ENCODE measurements around the gene APOC4.
"Not testable (repeated sequence)": the region's sequence is repeated elsewhere in the genome, so short reads cannot be mapped to it uniquely, and the experiment has no call there.

The APOC4 gene

DNA sequence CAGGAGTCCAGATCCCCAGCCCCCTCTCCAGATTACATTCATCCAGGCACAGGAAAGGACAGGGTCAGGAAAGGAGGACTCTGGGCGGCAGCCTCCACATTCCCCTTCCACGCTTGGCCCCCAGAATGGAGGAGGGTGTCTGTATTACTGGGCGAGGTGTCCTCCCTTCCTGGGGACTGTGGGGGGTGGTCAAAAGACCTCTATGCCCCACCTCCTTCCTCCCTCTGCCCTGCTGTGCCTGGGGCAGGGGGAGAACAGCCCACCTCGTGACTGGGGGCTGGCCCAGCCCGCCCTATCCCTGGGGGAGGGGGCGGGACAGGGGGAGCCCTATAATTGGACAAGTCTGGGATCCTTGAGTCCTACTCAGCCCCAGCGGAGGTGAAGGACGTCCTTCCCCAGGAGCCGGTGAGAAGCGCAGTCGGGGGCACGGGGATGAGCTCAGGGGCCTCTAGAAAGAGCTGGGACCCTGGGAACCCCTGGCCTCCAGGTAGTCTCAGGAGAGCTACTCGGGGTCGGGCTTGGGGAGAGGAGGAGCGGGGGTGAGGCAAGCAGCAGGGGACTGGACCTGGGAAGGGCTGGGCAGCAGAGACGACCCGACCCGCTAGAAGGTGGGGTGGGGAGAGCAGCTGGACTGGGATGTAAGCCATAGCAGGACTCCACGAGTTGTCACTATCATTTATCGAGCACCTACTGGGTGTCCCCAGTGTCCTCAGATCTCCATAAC is 36.4 kb upstream of the APOC4 start, which contains the start of gene APOE:
Gene APOE, plus strand, starts transcription at position 360 of the 724 bp plus-strand sequence. CDS start 829 bp downstream, outside the sequence.
- H3K27me3 ChIP-seq (ENCODE audit: control insufficient read depth, insufficient read depth, low read length): peaks cover 23% of the 10 kb centered on the region
- H3K4me1 ChIP-seq (ENCODE audit: control insufficient read depth, insufficient read depth, low read length): peaks cover 5% of the 10 kb centered on the region
- H3K36me3 ChIP-seq (ENCODE audit: insufficient read depth, low read length): peaks cover 14% of the 10 kb centered on the region
- H3K4me3 ChIP-seq (ENCODE audit: low read length): peak within 1 kb of the TSS; percentile 20
- peak within 1 kb of the TSS; percentile 61 for H3K4me2 ChIP-seq (ENCODE audit: low read length)
- H3K9ac ChIP-seq (ENCODE audit: low read depth, low read length): no peak within 1 kb of the TSS
- H3K9me3 ChIP-seq (replicated peaks; ENCODE audit: low read length): no peaks in the 10 kb centered on the region

DNA sequence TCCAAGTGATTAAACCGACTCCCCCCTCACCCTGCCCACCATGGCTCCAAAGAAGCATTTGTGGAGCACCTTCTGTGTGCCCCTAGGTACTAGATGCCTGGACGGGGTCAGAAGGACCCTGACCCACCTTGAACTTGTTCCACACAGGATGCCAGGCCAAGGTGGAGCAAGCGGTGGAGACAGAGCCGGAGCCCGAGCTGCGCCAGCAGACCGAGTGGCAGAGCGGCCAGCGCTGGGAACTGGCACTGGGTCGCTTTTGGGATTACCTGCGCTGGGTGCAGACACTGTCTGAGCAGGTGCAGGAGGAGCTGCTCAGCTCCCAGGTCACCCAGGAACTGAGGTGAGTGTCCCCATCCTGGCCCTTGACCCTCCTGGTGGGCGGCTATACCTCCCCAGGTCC is 34.4 kb upstream of the APOC4 start:
- H3K36me3 ChIP-seq (ENCODE audit: insufficient read depth, low read length): peaks cover 3% of the 10 kb centered on the region
- H3K9me3 ChIP-seq (replicated peaks; ENCODE audit: low read length): no peaks in the 10 kb centered on the region
- H3K4me1 ChIP-seq (ENCODE audit: control insufficient read depth, insufficient read depth, low read length): peaks cover 13% of the 10 kb centered on the region
- no peak overlapping the region for H3K4me2 ChIP-seq (ENCODE audit: low read length)
- H3K27me3 ChIP-seq (ENCODE audit: control insufficient read depth, insufficient read depth, low read length): peaks cover 25% of the 10 kb centered on the region
- no peak overlapping the region for H3K9ac ChIP-seq (ENCODE audit: low read depth, low read length)
- H3K4me3 ChIP-seq (ENCODE audit: low read length): no peak overlapping the region

GRCh38 chr19:44908074-44908835 is 33.8 kb upstream of the APOC4 start:
- peaks cover 26% of the 10 kb centered on the region for H3K27me3 ChIP-seq (ENCODE audit: control insufficient read depth, insufficient read depth, low read length)
- H3K9ac ChIP-seq (ENCODE audit: low read depth, low read length): no peak overlapping the region
- H3K4me3 ChIP-seq (ENCODE audit: low read length): no peak overlapping the region
- no peak overlapping the region for H3K4me2 ChIP-seq (ENCODE audit: low read length)
- no peaks in the 10 kb centered on the region for H3K9me3 ChIP-seq (replicated peaks; ENCODE audit: low read length)
- peaks cover 19% of the 10 kb centered on the region for H3K4me1 ChIP-seq (ENCODE audit: control insufficient read depth, insufficient read depth, low read length)
- H3K36me3 ChIP-seq (ENCODE audit: insufficient read depth, low read length): no peaks in the 10 kb centered on the region

- H3K4me2 ChIP-seq (ENCODE audit: low read length): no peak overlapping the region
- no peak overlapping the region for H3K9ac ChIP-seq (ENCODE audit: low read depth, low read length)
- peaks cover 19% of the 10 kb centered on the region for H3K4me1 ChIP-seq (ENCODE audit: control insufficient read depth, insufficient read depth, low read length)
- no peak overlapping the region for H3K4me3 ChIP-seq (ENCODE audit: low read length)
- H3K27me3 ChIP-seq (ENCODE audit: control insufficient read depth, insufficient read depth, low read length): peaks cover 26% of the 10 kb centered on the region
- no peaks in the 10 kb centered on the region for H3K36me3 ChIP-seq (ENCODE audit: insufficient read depth, low read length)
- H3K9me3 ChIP-seq (replicated peaks; ENCODE audit: low read length): no peaks in the 10 kb centered on the region
Observed at GRCh38 chr19:44908836-44909261, 33.2 kb upstream of the APOC4 start.

GRCh38 chr19:44909775-44910174 is 32.3 kb upstream of the APOC4 start:
- Histone ChIP-seq H3K4me3 (ENCODE audit: low read length) (no peak overlapping the region), H3K9me3 (replicated peaks; ENCODE audit: low read length) (no peaks in the 10 kb centered on the region), H3K9ac (ENCODE audit: low read depth, low read length) (no peak overlapping the region), H3K36me3 (ENCODE audit: insufficient read depth, low read length) (no peaks in the 10 kb centered on the region), H3K4me1 (ENCODE audit: control insufficient read depth, insufficient read depth, low read length) (peaks cover 26% of the 10 kb centered on the region), H3K27me3 (ENCODE audit: control insufficient read depth, insufficient read depth, low read length) (peaks cover 24% of the 10 kb centered on the region), H3K4me2 (ENCODE audit: low read length) (no peak overlapping the region)

GRCh38 chr19:44911896-44912295 is 30.1 kb upstream of the APOC4 start:
- not testable (repeated sequence) for H3K9ac ChIP-seq (ENCODE audit: low read depth, low read length); H3K36me3 ChIP-seq (ENCODE audit: insufficient read depth, low read length); H3K4me3 ChIP-seq (ENCODE audit: low read length); H3K27me3 ChIP-seq (ENCODE audit: control insufficient read depth, insufficient read depth, low read length); H3K9me3 ChIP-seq (replicated peaks; ENCODE audit: low read length); H3K4me2 ChIP-seq (ENCODE audit: low read length)
- H3K4me1 ChIP-seq (ENCODE audit: control insufficient read depth, insufficient read depth, low read length): peaks cover 22% of the 10 kb centered on the region

GRCh38 chr19:44912854-44913253 is 29.2 kb upstream of the APOC4 start:
- Histone ChIP-seq H3K9me3 (replicated peaks; ENCODE audit: low read length) (no peaks in the 10 kb centered on the region), H3K36me3 (ENCODE audit: insufficient read depth, low read length) (no peaks in the 10 kb centered on the region), H3K4me3 (ENCODE audit: low read length) (no peak overlapping the region), H3K27me3 (ENCODE audit: control insufficient read depth, insufficient read depth, low read length) (peaks cover 6% of the 10 kb centered on the region), H3K4me2 (ENCODE audit: low read length) (no peak overlapping the region), H3K4me1 (ENCODE audit: control insufficient read depth, insufficient read depth, low read length) (peaks cover 22% of the 10 kb centered on the region), H3K9ac (ENCODE audit: low read depth, low read length) (no peak overlapping the region)

DNA sequence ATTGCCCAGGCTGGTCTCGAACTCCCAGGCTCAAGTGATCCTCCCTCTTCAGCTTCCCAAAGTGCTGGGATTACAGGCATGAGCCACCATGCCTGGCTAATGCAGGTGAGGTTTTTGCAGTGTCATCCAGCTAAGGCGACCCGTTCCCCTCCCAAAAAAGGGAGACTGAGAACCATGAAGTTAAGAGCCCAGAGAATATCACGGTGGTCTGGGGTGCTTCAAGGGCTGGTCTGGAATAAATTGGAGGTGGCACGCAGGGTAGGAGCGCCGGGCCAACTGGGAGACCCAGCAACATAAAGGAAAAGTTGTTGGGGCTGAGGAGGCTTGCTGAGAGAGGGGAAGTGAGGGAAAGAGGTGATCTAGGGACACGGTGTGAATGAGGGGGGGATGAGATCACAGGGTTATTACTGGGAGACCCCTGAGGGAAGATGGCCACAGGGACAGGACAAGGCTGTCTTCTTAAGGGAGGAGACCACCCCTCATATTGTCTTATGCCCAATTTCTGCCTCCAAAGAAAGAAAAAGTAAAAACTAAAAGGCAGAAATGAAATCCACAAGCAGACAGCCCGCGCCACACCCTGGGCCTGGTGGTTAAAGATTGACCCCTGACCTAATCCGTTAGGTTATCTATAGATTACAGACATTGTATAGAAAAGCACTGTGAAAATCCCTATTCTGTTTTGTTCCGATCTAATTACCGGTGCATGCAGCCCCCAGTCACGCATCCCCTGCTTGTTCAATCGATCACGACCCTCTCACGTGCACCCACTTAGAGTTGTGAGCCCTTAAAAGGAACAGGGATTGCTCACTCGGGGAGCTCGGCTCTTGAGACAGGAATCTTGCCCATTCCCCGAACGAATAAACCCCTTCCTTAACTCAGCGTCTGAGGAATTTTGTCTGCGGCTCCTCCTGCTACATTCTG is 28.3 kb upstream of the APOC4 start:
- H3K4me1 ChIP-seq (ENCODE audit: control insufficient read depth, insufficient read depth, low read length): peaks cover 22% of the 10 kb centered on the region
- not testable (repeated sequence) for H3K9ac ChIP-seq (ENCODE audit: low read depth, low read length); H3K27me3 ChIP-seq (ENCODE audit: control insufficient read depth, insufficient read depth, low read length); H3K36me3 ChIP-seq (ENCODE audit: insufficient read depth, low read length); H3K4me3 ChIP-seq (ENCODE audit: low read length); H3K9me3 ChIP-seq (replicated peaks; ENCODE audit: low read length)
- H3K4me2 ChIP-seq (ENCODE audit: low read length): peak overlapping the region; percentile 78

GRCh38 chr19:44914433-44915206 is 27.4 kb upstream of the APOC4 start, which contains the start of gene APOC1:
TSS of gene APOC1 (plus strand) at chr19:44914608. CDS start at chr19:44914892, 284 bp downstream.
- H3K36me3 ChIP-seq (ENCODE audit: insufficient read depth, low read length); H3K9me3 ChIP-seq (replicated peaks; ENCODE audit: low read length); H3K27me3 ChIP-seq (ENCODE audit: control insufficient read depth, insufficient read depth, low read length): not testable (repeated sequence)
- peaks cover 22% of the 10 kb centered on the region for H3K4me1 ChIP-seq (ENCODE audit: control insufficient read depth, insufficient read depth, low read length)
- peak within 1 kb of the TSS; percentile 78 for H3K4me2 ChIP-seq (ENCODE audit: low read length)
- peak within 1 kb of the TSS; percentile 67 for H3K9ac ChIP-seq (ENCODE audit: low read depth, low read length)
- H3K4me3 ChIP-seq (ENCODE audit: low read length): peak within 1 kb of the TSS; percentile 64

DNA sequence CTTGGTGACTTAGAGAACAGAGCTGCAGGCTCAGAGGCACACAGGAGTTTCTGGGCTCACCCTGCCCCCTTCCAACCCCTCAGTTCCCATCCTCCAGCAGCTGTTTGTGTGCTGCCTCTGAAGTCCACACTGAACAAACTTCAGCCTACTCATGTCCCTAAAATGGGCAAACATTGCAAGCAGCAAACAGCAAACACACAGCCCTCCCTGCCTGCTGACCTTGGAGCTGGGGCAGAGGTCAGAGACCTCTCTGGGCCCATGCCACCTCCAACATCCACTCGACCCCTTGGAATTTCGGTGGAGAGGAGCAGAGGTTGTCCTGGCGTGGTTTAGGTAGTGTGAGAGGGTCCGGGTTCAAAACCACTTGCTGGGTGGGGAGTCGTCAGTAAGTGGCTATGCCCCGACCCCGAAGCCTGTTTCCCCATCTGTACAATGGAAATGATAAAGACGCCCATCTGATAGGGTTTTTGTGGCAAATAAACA is 17.8 kb upstream of the APOC4 start:
- no peak overlapping the region for H3K4me2 ChIP-seq (ENCODE audit: low read length)
- H3K36me3 ChIP-seq (ENCODE audit: insufficient read depth, low read length): no peaks in the 10 kb centered on the region
- H3K27me3 ChIP-seq (ENCODE audit: control insufficient read depth, insufficient read depth, low read length): peaks cover 14% of the 10 kb centered on the region
- H3K9ac ChIP-seq (ENCODE audit: low read depth, low read length): no peak overlapping the region
- H3K4me3 ChIP-seq (ENCODE audit: low read length): no peak overlapping the region
- H3K4me1 ChIP-seq (ENCODE audit: control insufficient read depth, insufficient read depth, low read length): peaks cover 29% of the 10 kb centered on the region
- no peaks in the 10 kb centered on the region for H3K9me3 ChIP-seq (replicated peaks; ENCODE audit: low read length)

All from skeletal muscle satellite cell (primary cell).